GM19467 (cell line): ENCODE data around the gene CNTN5.

ENCODE experiments used
- ATAC-seq: cut with Tn5 transposase; IDR thresholded peaks from one replicate; pipeline ENCODE4 v1.9.1; 2021; ENCODE audit warnings: mild to moderate bottlenecking, moderate library complexity; ENCODE audit not compliant: unreplicated experiment

CNTN5 gene

GRCh38 chr11:100011697-100012096 lies 990.9 kb downstream of the CNTN5 start:
- no peak for ATAC-seq

GRCh38 chr11:100013011-100013410 lies 992.3 kb downstream of the CNTN5 start:
- ATAC-seq = no peak

GRCh38 chr11:100031973-100032372 lies 1011.2 kb downstream of the CNTN5 start:
- no peak for ATAC-seq

GRCh38 chr11:100061006-100061405 lies 1040.3 kb downstream of the CNTN5 start:
- ATAC-seq = no peak

- ATAC-seq = no peak
These were observed 1045.7 kb downstream of the CNTN5 start for GRCh38 chr11:100066399-100066798.

- no peak for ATAC-seq
These were observed 1047.4 kb downstream of the CNTN5 start for GRCh38 chr11:100068116-100068515.

GRCh38 chr11:100072131-100072530 lies 1051.4 kb downstream of the CNTN5 start:
- no peak for ATAC-seq

- ATAC-seq = no peak
These were observed 1059.6 kb downstream of the CNTN5 start for GRCh38 chr11:100080381-100080780.

- ATAC-seq = no peak
These were observed 1060.1 kb downstream of the CNTN5 start for GRCh38 chr11:100080821-100081220.

- ATAC-seq = no peak
These were observed 1072.9 kb downstream of the CNTN5 start for GRCh38 chr11:100093698-100094097.

GRCh38 chr11:100094121-100094865 lies 1073.5 kb downstream of the CNTN5 start:
- no peak for ATAC-seq

GRCh38 chr11:100095809-100096208 lies 1075.1 kb downstream of the CNTN5 start:
- ATAC-seq = no peak

- ATAC-seq = no peak
These were observed 1077.8 kb downstream of the CNTN5 start for GRCh38 chr11:100098560-100098959.

GRCh38 chr11:100105255-100105981 lies 1084.7 kb downstream of the CNTN5 start:
- no peak for ATAC-seq

- no peak for ATAC-seq
These were observed 1085.2 kb downstream of the CNTN5 start for GRCh38 chr11:100105982-100106358.

- no peak for ATAC-seq
These were observed 1098.4 kb downstream of the CNTN5 start for GRCh38 chr11:100119176-100119575.

GRCh38 chr11:100133114-100133513 lies 1112.4 kb downstream of the CNTN5 start:
- ATAC-seq = no peak

- no peak for ATAC-seq
These were observed 1120.5 kb downstream of the CNTN5 start for GRCh38 chr11:100141201-100141600.

GRCh38 chr11:100151944-100152343 lies 1131.2 kb downstream of the CNTN5 start:
- ATAC-seq = no peak

GRCh38 chr11:100152766-100153165 lies 1132.0 kb downstream of the CNTN5 start:
- no peak for ATAC-seq

GRCh38 chr11:100163471-100163870 lies 1142.7 kb downstream of the CNTN5 start:
- no peak for ATAC-seq

- ATAC-seq = no peak
These were observed 1154.1 kb downstream of the CNTN5 start for GRCh38 chr11:100174881-100175280.
